ENCODE results near the gene AGER.
"Not testable (repeated sequence)": the region's sequence is repeated elsewhere in the genome, so short reads cannot be mapped to it uniquely, and the experiment has no call there.

AGER gene

DNA sequence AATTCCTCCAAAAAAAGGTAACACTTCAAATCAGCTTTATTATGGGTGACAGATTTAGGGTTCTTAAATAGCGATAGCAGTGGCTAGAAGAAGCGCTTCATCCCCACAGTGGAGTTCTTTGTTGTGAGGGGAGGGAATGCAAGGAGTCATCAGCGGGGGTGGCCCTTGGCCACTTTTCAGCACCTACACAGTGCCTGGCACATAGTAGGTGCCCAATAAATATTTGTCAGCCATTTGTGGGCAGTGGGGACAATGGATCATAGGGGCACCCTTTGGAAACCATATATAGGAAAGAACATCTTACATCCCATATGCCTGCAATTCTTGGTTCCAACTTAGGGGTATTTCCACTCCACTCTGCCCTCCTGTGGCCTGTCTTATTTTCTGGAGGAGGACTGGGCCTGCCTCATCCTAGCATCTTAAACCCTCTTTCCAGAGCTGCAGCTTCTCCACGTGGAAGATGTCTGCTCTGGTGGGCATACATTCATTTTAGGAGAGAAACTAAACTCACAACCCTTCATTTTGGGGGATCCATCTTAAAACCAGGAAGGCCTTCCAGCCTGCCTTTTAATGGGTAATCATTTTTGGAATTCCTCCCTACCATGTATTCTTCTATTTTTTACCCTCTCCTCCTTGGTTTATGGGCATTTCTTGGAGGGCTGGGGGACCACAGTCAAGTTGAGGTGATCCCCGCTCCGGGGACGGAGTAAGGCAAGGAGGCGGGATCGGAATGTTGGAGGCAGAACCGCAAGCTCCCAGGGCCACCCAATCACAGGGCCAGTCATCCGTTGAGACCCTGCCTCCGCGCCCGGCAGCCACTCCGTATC is 11.0 kb upstream of the AGER start:
- no peak for DNase-seq (ENCODE audit: low spot score)
- in situ Hi-C loops (cut with MboI; ENCODE audit: low pct_unique_long_range_greater_than_20kb, low sequenced_read_pairs, unreplicated experiment) = no loop called here
- TF ChIP-seq, protein P1, sequence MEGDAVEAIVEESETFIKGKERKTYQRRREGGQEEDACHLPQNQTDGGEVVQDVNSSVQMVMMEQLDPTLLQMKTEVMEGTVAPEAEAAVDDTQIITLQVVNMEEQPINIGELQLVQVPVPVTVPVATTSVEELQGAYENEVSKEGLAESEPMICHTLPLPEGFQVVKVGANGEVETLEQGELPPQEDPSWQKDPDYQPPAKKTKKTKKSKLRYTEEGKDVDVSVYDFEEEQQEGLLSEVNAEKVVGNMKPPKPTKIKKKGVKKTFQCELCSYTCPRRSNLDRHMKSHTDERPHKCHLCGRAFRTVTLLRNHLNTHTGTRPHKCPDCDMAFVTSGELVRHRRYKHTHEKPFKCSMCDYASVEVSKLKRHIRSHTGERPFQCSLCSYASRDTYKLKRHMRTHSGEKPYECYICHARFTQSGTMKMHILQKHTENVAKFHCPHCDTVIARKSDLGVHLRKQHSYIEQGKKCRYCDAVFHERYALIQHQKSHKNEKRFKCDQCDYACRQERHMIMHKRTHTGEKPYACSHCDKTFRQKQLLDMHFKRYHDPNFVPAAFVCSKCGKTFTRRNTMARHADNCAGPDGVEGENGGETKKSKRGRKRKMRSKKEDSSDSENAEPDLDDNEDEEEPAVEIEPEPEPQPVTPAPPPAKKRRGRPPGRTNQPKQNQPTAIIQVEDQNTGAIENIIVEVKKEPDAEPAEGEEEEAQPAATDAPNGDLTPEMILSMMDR (IDR thresholded peaks at IDR 0.05; ENCODE audit: extremely low read depth, insufficient read depth, missing control alignments) = peak; percentile 67

DNA sequence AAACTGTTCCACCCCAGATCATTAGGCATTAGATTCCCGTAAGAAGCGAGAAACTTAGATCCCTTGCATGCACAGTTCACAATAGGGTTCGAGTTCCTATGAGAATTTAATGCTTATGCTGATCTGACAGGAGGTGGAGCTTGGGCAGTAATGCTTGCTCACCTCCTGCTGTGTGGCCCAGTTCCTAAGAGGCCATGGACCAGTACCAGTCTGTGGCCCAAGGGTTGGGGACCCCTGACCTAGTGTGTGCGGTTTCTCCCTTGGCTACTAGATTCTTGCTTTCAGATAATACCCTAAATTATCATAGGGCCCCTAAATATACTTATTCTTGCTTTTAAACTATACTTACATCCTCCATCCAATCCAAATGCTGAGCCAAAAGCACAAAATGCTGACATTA is 10.3 kb upstream of the AGER start:
- in situ Hi-C loops (cut with MboI; ENCODE audit: low pct_unique_long_range_greater_than_20kb, low sequenced_read_pairs, unreplicated experiment) = no loop called here
- DNase-seq (ENCODE audit: low spot score) = no peak
- TF ChIP-seq, protein P1 (IDR thresholded peaks at IDR 0.05; ENCODE audit: extremely low read depth, insufficient read depth, missing control alignments) = no peak

DNA sequence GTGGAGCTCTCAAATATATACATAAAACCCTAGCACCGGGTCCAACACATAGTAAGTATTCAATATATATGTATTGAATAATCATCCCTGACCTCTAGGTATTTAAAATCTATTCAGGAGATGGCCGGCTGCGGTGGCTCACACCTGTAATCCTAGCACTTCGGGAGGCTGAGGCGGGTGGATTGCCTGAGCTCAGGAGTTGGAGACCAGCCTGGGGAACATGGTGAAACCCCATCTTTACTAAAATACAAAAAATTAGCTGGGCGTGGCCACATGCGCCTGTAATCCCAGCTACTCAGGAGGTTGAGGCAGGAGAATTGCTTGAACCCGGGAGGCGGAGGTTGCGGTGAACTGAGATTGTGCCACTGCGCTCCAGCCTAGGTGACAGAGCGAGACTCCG is 9.0 kb upstream of the AGER start:
- in situ Hi-C loops (cut with MboI; ENCODE audit: low pct_unique_long_range_greater_than_20kb, low sequenced_read_pairs, unreplicated experiment); DNase-seq (ENCODE audit: low spot score): not testable (repeated sequence)

DNA sequence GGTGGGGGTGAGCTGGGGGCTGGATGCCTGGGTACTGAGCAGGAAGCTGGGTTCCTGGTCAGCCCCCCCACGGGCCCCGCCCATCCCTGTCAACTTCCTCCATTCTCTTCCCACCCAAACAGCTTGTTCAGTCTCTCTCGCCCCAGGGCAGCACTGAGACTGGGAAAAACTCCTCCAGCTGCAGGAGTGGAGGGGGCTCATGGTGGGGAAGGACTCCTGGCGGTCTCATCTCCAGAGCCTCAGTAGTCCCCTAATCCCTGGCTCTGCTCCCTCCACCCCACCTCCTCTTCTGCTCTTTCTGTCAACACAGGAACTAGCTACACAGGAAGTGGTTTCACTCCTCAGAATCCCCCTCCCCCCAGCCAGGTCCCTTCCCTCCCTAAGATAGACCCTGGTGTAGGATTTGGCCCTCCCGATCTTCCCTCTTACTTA is 8.6 kb upstream of the AGER start, which contains the start of gene GPSM3:
TSS of gene GPSM3 (minus strand) at position 36 of the 432 bp plus-strand sequence. CDS start 130 bp downstream, outside the sequence.
- DNase-seq (ENCODE audit: low spot score) = no peak
- TF ChIP-seq, protein P1 (IDR thresholded peaks at IDR 0.05; ENCODE audit: extremely low read depth, insufficient read depth, missing control alignments) = no peak
- in situ Hi-C loops (cut with MboI; ENCODE audit: low pct_unique_long_range_greater_than_20kb, low sequenced_read_pairs, unreplicated experiment) = no loop called here

DNA sequence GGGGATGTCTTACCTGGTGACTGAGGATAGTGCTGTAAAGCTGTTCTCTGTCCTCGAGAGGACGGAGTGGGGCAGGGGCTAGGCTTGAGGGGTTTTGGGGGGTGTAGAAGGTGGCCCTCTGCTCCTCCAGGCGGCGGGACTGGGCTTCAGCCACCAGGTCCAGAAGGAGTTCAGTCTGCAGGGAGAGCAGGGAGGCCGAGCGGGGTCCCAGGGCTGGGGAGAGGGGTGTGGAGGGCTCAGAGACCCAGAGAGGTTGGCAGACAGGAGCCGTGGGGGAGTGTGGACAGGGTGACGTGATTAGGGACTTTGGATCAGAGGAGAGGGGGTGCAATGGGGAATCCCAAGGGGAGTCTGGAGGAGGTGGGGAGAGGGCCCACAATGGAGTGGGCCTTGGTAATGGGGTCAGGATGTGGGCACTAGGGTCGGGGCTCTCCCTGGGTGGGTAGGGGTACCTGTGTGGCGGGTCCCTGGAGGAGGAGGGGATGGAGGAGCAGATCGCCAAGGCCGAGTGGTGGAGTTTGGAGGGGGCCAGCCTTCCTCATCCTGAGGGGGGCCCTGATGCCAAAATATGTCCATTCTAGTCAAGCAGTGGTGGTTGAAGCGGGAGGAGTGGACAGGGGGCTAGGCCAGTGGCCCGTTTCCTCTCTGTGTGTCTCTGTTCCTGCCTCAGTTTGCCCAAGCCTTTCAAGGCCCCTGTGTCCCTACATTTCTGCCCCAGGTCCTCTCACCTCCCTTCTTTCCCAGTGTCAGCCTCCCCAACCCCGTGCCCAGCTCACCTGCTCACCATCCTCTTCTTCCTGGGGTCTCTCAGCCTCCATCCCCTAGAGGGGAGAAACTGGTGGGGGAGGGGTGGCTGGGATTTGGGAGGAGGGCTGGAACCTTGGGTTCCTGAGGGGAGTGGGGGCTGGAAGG is 7.9 kb upstream of the AGER start:
- TF ChIP-seq, protein P1 (IDR thresholded peaks at IDR 0.05; ENCODE audit: extremely low read depth, insufficient read depth, missing control alignments) = no peak
- DNase-seq (ENCODE audit: low spot score) = no peak
- in situ Hi-C loops (cut with MboI; ENCODE audit: low pct_unique_long_range_greater_than_20kb, low sequenced_read_pairs, unreplicated experiment) = no loop called here

- in situ Hi-C loops (cut with MboI; ENCODE audit: low pct_unique_long_range_greater_than_20kb, low sequenced_read_pairs, unreplicated experiment) = no loop called here
- TF ChIP-seq, protein P1 (IDR thresholded peaks at IDR 0.05; ENCODE audit: extremely low read depth, insufficient read depth, missing control alignments) = no peak
- DNase-seq (ENCODE audit: low spot score) = no peak
Measured at GRCh38 chr6:32190911-32191677, 7.0 kb upstream of the AGER start.
